Stimulated activated naive B cell treated with anti-CD40 and anti-IgM and Interleukin-4, amounts not matched to agents 10 μg/mL and 1 μg/mL and 100 μg/mL, for 72 hours (primary cell): Measurements from ENCODE around the gene ZNF804B.

Source experiments
- ATAC-seq, 2 donors: fragments of 150-1000 bp; cut with Tn5 transposase; replicated peaks; 2 replicates each; pipeline ENCODE4 v1.10.0; 2021; ENCODE audit warnings: moderate library complexity in 1 of 2
- DNase-seq: peaks from one replicate; pipeline ENCODE4 v3.0.0; 2021
- H3K27ac Mint-ChIP-seq: one replicate; pipeline ENCODE4 v1.8.0; 2022; ENCODE audit warnings: mild to moderate bottlenecking, mixed read lengths
- H3K27me3 Mint-ChIP-seq, 2 donors: one replicate each; pipeline ENCODE4 v1.8.0; 2022; ENCODE audit warnings: mixed read lengths in 2 of 2
- H3K36me3 Mint-ChIP-seq, 2 donors: one replicate each; pipeline ENCODE4 v1.8.0; 2022; ENCODE audit warnings: mixed read lengths in 2 of 2, mild to moderate bottlenecking in 1 of 2
- H3K4me1 Mint-ChIP-seq, 2 donors: one replicate each; pipeline ENCODE4 v1.8.0; 2022; ENCODE audit warnings: mixed read lengths in 2 of 2, mild to moderate bottlenecking in 1 of 2
- H3K4me3 Mint-ChIP-seq, 2 donors: one replicate each; pipeline ENCODE4 v1.8.0; 2022; ENCODE audit warnings: mild to moderate bottlenecking in 2 of 2, mixed read lengths in 2 of 2, moderate library complexity in 1 of 2
- H3K9me3 Mint-ChIP-seq, 2 donors: one replicate each; pipeline ENCODE4 v1.8.0; 2022; ENCODE audit warnings: mixed read lengths in 2 of 2, mild to moderate bottlenecking in 1 of 2

Gene ZNF804B

GRCh38 chr7:88791891-88792290, 32.4 kb downstream of the ZNF804B start:
- Mint-ChIP-seq H3K27ac (no peak overlapping the region), H3K36me3 (no peaks in the 10 kb centered on the region), H3K27me3 (no peaks in the 10 kb centered on the region), H3K4me1 (no peaks in the 10 kb centered on the region), H3K9me3 (no peaks in the 10 kb centered on the region), H3K4me3 (no peak overlapping the region)
- no peak for ATAC-seq
- no peak for DNase-seq

GRCh38 chr7:88792361-88792760, 32.9 kb downstream of the ZNF804B start:
- DNase-seq (no peak), ATAC-seq (no peak)
- Mint-ChIP-seq H3K9me3 (no peaks in the 10 kb centered on the region), H3K4me3 (no peak overlapping the region), H3K27me3 (no peaks in the 10 kb centered on the region), H3K36me3 (no peaks in the 10 kb centered on the region), H3K4me1 (no peaks in the 10 kb centered on the region), H3K27ac (no peak overlapping the region)

- Mint-ChIP-seq H3K9me3 (no peaks in the 10 kb centered on the region), H3K27me3 (no peaks in the 10 kb centered on the region), H3K36me3 (no peaks in the 10 kb centered on the region), H3K27ac (no peak within 1 kb of the TSS), H3K4me1 (no peaks in the 10 kb centered on the region), H3K4me3 (no peak within 1 kb of the TSS)
- no peak for ATAC-seq
- DNase-seq: no peak
These were observed 36.1 kb downstream of the ZNF804B start, which contains the start of gene TEX47 for GRCh38 chr7:88795553-88795952. TEX47 (minus strand) TSS chr7:88795737; CDS start chr7:88794942, 795 bp downstream.

DNA sequence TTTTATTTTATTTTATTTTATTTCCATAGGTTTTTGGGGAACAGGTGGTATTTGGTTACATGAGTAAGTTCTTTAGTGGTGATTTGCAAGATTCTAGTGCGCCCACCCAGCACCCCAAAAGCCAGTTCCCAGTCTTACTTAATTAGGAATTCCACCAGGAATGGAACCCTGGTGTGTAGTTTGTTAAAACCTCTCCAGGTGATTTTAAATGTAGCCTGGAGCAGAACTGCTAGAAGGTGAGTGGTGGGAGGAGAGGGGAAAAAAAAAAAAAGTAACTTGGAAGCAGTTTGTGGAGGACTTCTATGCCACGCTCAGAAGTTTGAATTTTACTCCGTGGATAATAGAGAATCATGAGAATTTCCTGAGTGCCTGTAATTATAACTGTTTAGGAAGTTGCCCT, 41.5 kb downstream of the ZNF804B start:
- Mint-ChIP-seq H3K27ac (no peak overlapping the region), H3K36me3 (no peaks in the 10 kb centered on the region), H3K9me3 (no peaks in the 10 kb centered on the region), H3K27me3 (no peaks in the 10 kb centered on the region), H3K4me3 (no peak overlapping the region), H3K4me1 (no peaks in the 10 kb centered on the region)
- DNase-seq (no peak), ATAC-seq (no peak)

DNA sequence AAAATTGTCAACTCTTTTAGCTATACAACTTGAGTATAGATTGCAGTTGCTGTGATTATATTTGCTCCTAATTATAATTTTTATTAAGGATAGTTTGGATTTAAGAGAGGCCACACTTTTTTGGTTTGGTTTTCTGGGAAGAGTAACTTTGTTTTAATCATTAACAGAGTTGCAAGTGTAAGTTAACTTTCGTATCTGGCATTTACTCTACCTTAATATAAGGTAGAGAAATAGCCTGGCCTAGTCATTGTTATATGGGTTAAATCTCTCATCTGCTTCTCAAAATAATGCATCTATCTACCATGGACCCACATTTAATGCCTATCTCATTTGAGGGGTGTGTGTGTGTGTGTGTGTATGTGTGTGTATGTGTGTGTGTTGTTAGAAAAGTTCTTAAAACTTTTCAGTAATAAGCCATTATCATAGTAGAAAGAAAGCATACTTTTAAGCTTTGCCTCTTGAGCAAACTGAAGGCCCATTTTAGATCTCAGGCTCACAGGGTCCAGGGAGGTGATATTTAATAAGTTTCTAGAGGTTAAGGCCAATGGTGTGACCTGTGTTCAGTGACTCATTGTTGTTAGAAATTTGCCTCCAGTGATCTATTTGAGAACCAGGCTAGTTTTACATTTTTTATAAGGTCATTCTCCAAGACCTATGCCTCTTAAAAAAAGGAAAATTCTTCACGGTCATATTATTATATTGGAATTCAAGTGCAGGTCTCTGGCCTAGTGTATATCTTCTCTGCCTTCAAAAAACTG, 47.0 kb downstream of the ZNF804B start:
- Mint-ChIP-seq H3K36me3 (no peaks in the 10 kb centered on the region), H3K27ac (no peak overlapping the region), H3K27me3 (no peaks in the 10 kb centered on the region), H3K4me3 (no peak overlapping the region), H3K9me3 (no peaks in the 10 kb centered on the region), H3K4me1 (no peaks in the 10 kb centered on the region)
- DNase-seq (no peak), ATAC-seq (no peak)

GRCh38 chr7:88818552-88818951, 59.1 kb downstream of the ZNF804B start:
- no peak for DNase-seq

GRCh38 chr7:88826222-88826621, 66.7 kb downstream of the ZNF804B start:
- no peaks in the 10 kb centered on the region for H3K27me3 Mint-ChIP-seq
- no peak for DNase-seq
- H3K4me3 Mint-ChIP-seq: no peak overlapping the region
- H3K27ac Mint-ChIP-seq: no peak overlapping the region
- no peak for ATAC-seq
- H3K36me3 Mint-ChIP-seq: no peaks in the 10 kb centered on the region
- peaks cover 0 to 8% of the 10 kb centered on the region in 2 donors for H3K9me3 Mint-ChIP-seq
- H3K4me1 Mint-ChIP-seq: no peaks in the 10 kb centered on the region

More at GRCh38 chr7:88818552-88818951, 59.1 kb downstream of the ZNF804B start:
- no peak for ATAC-seq
- Mint-ChIP-seq H3K36me3 (no peaks in the 10 kb centered on the region), H3K4me3 (no peak overlapping the region), H3K4me1 (no peaks in the 10 kb centered on the region), H3K27ac (no peak overlapping the region), H3K27me3 (no peaks in the 10 kb centered on the region), H3K9me3 (peaks cover 0 to 4% of the 10 kb centered on the region in 2 donors)

- Mint-ChIP-seq H3K4me3 (no peak overlapping the region), H3K27me3 (no peaks in the 10 kb centered on the region), H3K27ac (no peak overlapping the region), H3K36me3 (no peaks in the 10 kb centered on the region), H3K4me1 (no peaks in the 10 kb centered on the region), H3K9me3 (no peaks in the 10 kb centered on the region)
- peak; percentile 63 to 68 for ATAC-seq
- DNase-seq: peak; percentile 3
These were observed 75.7 kb downstream of the ZNF804B start for GRCh38 chr7:88835147-88835728.

DNA sequence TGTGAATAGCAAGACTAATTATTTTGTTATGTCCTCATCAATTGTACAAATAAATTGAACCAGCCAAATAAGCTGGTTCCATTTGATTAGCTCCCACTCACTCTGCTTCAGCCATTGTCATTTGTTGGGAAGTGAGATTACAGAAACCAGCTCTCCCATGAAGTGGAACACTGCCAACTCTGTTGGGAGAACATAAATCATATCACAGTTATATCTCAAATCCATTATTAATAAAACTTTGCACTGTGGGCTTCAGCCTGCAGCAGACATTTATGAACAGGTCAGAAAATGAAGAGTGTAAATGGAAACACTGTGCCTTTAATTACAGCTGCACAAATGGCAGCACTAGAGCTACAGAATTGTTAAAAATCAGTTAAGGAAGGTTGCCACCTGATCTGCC, 82.7 kb downstream of the ZNF804B start:
- H3K4me3 Mint-ChIP-seq: no peak overlapping the region
- H3K36me3 Mint-ChIP-seq: no peaks in the 10 kb centered on the region
- H3K27ac Mint-ChIP-seq: no peak overlapping the region
- ATAC-seq: no peak
- H3K4me1 Mint-ChIP-seq: no peaks in the 10 kb centered on the region
- DNase-seq: no peak
- H3K9me3 Mint-ChIP-seq: no peaks in the 10 kb centered on the region
- H3K27me3 Mint-ChIP-seq: no peaks in the 10 kb centered on the region

GRCh38 chr7:88845091-88845490, 85.6 kb downstream of the ZNF804B start:
- H3K4me1 Mint-ChIP-seq: no peaks in the 10 kb centered on the region
- ATAC-seq: no peak
- no peaks in the 10 kb centered on the region for H3K27me3 Mint-ChIP-seq
- no peaks in the 10 kb centered on the region for H3K36me3 Mint-ChIP-seq
- no peaks in the 10 kb centered on the region for H3K9me3 Mint-ChIP-seq
- no peak for DNase-seq
- H3K4me3 Mint-ChIP-seq: no peak overlapping the region
- H3K27ac Mint-ChIP-seq: no peak overlapping the region

DNA sequence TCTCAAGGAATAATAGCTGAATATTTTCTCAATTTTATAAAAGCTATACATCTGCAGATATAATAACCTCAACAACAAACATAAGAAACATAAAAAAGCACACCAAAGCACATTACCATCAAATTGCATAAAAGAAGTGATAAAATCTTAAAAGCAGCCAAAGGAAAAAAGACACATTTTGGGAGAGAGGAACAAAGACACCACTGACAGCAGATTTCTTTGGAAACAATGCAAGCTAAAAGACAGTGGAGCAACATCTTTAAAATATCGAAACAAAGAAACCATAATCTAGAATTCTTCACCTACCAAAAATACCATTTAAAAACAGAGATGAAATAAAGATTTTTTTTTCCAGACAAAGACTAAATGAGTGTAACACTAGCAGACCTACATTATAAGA, 91.7 kb downstream of the ZNF804B start:
- peaks cover 0 to 4% of the 10 kb centered on the region in 2 donors for H3K9me3 Mint-ChIP-seq

GRCh38 chr7:88859288-88859687, 99.8 kb downstream of the ZNF804B start:
- no peaks in the 10 kb centered on the region for H3K4me1 Mint-ChIP-seq
- H3K27ac Mint-ChIP-seq: no peak overlapping the region
- H3K27me3 Mint-ChIP-seq: no peaks in the 10 kb centered on the region
- no peaks in the 10 kb centered on the region for H3K36me3 Mint-ChIP-seq
- no peak overlapping the region for H3K4me3 Mint-ChIP-seq
- H3K9me3 Mint-ChIP-seq: peaks cover 0 to 10% of the 10 kb centered on the region in 2 donors
- DNase-seq (no peak), ATAC-seq (no peak)

More for the DNA sequence above, 91.7 kb downstream of the ZNF804B start:
- Mint-ChIP-seq H3K27me3 (no peaks in the 10 kb centered on the region), H3K4me3 (no peak overlapping the region), H3K27ac (no peak overlapping the region), H3K4me1 (no peaks in the 10 kb centered on the region), H3K36me3 (no peaks in the 10 kb centered on the region)
- ATAC-seq (no peak), DNase-seq (no peak)

- H3K36me3 Mint-ChIP-seq: no peaks in the 10 kb centered on the region
- no peak for ATAC-seq
- DNase-seq: no peak
- no peaks in the 10 kb centered on the region for H3K4me1 Mint-ChIP-seq
- no peak overlapping the region for H3K27ac Mint-ChIP-seq
- no peak overlapping the region for H3K4me3 Mint-ChIP-seq
- no peaks in the 10 kb centered on the region for H3K9me3 Mint-ChIP-seq
- H3K27me3 Mint-ChIP-seq: no peaks in the 10 kb centered on the region
These were observed 106.9 kb downstream of the ZNF804B start for GRCh38 chr7:88866265-88866863.

DNA sequence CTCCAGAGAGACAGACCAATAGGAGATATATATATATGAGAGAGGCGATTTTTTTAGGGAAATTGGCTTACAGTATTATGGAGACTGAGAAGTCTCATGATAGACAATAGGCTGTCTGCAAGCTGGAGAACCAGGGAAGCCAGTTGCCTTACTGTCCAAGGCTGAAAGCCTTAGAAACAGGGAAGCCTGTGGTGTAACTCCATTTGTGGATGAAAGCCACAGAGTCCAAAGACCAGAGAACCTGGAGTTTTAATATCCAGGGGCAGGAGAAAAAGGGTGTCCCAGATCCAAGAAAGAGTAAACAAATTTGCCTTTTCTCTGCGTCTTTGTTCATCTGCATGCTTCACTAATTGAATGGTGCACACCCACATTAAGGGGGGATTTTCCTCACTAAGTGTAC, 107.7 kb downstream of the ZNF804B start:
- no peak for ATAC-seq
- H3K4me3 Mint-ChIP-seq: no peak overlapping the region
- H3K4me1 Mint-ChIP-seq: no peaks in the 10 kb centered on the region
- no peaks in the 10 kb centered on the region for H3K27me3 Mint-ChIP-seq
- H3K36me3 Mint-ChIP-seq: no peaks in the 10 kb centered on the region
- H3K27ac Mint-ChIP-seq: no peak overlapping the region
- H3K9me3 Mint-ChIP-seq: no peaks in the 10 kb centered on the region
- DNase-seq: no peak

- Mint-ChIP-seq H3K4me3 (no peak overlapping the region), H3K9me3 (no peaks in the 10 kb centered on the region), H3K4me1 (no peaks in the 10 kb centered on the region), H3K27ac (no peak overlapping the region), H3K36me3 (no peaks in the 10 kb centered on the region), H3K27me3 (no peaks in the 10 kb centered on the region)
- DNase-seq (no peak), ATAC-seq (no peak)
These were observed 109.0 kb downstream of the ZNF804B start for GRCh38 chr7:88868456-88868855.
